Measurements from ENCODE around the gene TMEM256.

DNA sequence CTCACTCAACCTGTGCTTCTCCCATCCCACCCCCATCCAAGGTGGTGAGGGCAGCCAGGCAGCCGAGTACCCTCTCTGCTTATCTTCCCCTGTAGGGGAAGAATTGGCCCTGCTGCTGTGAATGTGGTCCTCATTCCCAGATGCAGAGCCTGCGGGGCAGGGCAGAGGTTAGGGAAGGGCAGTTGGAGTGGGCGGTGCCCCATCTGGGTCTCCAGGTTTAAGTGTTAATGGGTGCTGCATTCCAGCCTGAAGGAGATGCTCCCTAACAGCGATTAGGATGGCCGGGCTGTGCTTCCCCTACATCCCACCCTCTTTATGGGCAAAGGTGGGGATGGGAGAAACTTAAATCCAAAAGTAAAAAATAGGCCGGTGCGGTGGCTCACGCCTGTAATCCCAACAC is 36.8 kb downstream of the TMEM256 start:
- TF ChIP-seq POLR2A (IDR thresholded peaks at IDR 0.05; ENCODE audit: low read depth, low read length): no peak
- TF ChIP-seq, protein P1, sequence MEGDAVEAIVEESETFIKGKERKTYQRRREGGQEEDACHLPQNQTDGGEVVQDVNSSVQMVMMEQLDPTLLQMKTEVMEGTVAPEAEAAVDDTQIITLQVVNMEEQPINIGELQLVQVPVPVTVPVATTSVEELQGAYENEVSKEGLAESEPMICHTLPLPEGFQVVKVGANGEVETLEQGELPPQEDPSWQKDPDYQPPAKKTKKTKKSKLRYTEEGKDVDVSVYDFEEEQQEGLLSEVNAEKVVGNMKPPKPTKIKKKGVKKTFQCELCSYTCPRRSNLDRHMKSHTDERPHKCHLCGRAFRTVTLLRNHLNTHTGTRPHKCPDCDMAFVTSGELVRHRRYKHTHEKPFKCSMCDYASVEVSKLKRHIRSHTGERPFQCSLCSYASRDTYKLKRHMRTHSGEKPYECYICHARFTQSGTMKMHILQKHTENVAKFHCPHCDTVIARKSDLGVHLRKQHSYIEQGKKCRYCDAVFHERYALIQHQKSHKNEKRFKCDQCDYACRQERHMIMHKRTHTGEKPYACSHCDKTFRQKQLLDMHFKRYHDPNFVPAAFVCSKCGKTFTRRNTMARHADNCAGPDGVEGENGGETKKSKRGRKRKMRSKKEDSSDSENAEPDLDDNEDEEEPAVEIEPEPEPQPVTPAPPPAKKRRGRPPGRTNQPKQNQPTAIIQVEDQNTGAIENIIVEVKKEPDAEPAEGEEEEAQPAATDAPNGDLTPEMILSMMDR (IDR thresholded peaks at IDR 0.05; ENCODE audit: extremely low read depth in 1 of 2, insufficient read depth in 1 of 2, low read depth in 1 of 2, low read length in 2 of 2): no peak
- TF ChIP-seq JUN (IDR thresholded peaks at IDR 0.05; ENCODE audit: borderline replicate concordance, insufficient read depth, insufficient read length, low read depth): no peak
- TF ChIP-seq, protein P2, sequence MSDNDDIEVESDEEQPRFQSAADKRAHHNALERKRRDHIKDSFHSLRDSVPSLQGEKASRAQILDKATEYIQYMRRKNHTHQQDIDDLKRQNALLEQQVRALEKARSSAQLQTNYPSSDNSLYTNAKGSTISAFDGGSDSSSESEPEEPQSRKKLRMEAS (IDR thresholded peaks at IDR 0.05; ENCODE audit: insufficient read depth, insufficient read length): no peak
- no peak for TF ChIP-seq POLR2AphosphoS5 (IDR thresholded peaks at IDR 0.05; ENCODE audit: insufficient read depth, low read depth, low read length)
- no peak for TF ChIP-seq EZH2 (IDR thresholded peaks at IDR 0.05; ENCODE audit: borderline replicate concordance, low read depth, low read length, severe bottlenecking)
- TF ChIP-seq MYC (IDR thresholded peaks at IDR 0.05; ENCODE audit: low read depth, low read length): no peak
- TF ChIP-seq GATA2 (IDR thresholded peaks at IDR 0.05; ENCODE audit: insufficient read depth, insufficient read length, low read depth, low read length): no peak
- no peak for TF ChIP-seq FOS (IDR thresholded peaks at IDR 0.05; ENCODE audit: borderline replicate concordance, insufficient read depth, low read length)

Measured in endothelial cell of umbilical vein (primary cell).